ENCODE results near the gene DCAF10.

DNA sequence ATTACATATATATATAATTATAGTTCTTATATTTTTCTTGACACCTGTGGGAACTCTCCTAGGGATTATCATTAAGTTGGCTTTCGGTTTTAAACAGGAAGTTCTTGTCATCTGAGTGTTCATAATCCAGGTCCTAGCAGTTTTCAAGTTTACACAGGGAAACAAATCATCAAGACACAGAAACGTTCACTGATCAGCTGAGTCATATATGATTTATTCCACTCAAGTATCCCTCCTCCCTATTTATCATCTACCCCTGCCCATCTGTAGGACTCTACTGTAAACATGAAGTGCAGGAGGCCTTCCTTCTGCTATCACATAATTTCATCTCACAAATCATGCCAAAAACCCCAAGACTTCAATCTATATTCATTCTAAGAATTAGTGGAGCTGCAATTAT, 97.1 kb downstream of the DCAF10 start:
- TF ChIP-seq, protein P1, sequence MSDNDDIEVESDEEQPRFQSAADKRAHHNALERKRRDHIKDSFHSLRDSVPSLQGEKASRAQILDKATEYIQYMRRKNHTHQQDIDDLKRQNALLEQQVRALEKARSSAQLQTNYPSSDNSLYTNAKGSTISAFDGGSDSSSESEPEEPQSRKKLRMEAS (IDR thresholded peaks at IDR 0.05) = no peak
- TF ChIP-seq, protein P2, sequence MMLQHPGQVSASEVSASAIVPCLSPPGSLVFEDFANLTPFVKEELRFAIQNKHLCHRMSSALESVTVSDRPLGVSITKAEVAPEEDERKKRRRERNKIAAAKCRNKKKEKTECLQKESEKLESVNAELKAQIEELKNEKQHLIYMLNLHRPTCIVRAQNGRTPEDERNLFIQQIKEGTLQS (IDR thresholded peaks at IDR 0.05; ENCODE audit: insufficient read depth, low read depth, low read length) = no peak
- TF ChIP-seq, protein P3, sequence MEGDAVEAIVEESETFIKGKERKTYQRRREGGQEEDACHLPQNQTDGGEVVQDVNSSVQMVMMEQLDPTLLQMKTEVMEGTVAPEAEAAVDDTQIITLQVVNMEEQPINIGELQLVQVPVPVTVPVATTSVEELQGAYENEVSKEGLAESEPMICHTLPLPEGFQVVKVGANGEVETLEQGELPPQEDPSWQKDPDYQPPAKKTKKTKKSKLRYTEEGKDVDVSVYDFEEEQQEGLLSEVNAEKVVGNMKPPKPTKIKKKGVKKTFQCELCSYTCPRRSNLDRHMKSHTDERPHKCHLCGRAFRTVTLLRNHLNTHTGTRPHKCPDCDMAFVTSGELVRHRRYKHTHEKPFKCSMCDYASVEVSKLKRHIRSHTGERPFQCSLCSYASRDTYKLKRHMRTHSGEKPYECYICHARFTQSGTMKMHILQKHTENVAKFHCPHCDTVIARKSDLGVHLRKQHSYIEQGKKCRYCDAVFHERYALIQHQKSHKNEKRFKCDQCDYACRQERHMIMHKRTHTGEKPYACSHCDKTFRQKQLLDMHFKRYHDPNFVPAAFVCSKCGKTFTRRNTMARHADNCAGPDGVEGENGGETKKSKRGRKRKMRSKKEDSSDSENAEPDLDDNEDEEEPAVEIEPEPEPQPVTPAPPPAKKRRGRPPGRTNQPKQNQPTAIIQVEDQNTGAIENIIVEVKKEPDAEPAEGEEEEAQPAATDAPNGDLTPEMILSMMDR (IDR thresholded peaks at IDR 0.05; ENCODE audit: control extremely low read depth in 1 of 3, insufficient read depth in 1 of 3, low read depth in 1 of 3, low read length in 3 of 3) = no peak
- TF ChIP-seq RNF2 (IDR thresholded peaks at IDR 0.05; ENCODE audit: borderline replicate concordance, low read depth, low read length, missing control alignments, poor library complexity, severe bottlenecking) = no peak
- TF ChIP-seq SIN3A (conservative IDR thresholded peaks at IDR 0.05 in 1 of 2, IDR thresholded peaks at IDR 0.05 in 1 of 2; ENCODE audit: low read depth in 1 of 2, low read length in 2 of 2) = no peak
- no peak for TF ChIP-seq EZH2 (IDR thresholded peaks at IDR 0.05; ENCODE audit: low read depth, low read length, severe bottlenecking)
- TF ChIP-seq SP4 (IDR thresholded peaks at IDR 0.05; ENCODE audit: low read length) = no peak
- no peak for TF ChIP-seq SP2 (IDR thresholded peaks at IDR 0.05; ENCODE audit: low read length)
- TF ChIP-seq PHF8 (conservative IDR thresholded peaks at IDR 0.05; ENCODE audit: low read depth, low read length) = no peak
- TF ChIP-seq RXRA (IDR thresholded peaks at IDR 0.05; ENCODE audit: insufficient read depth, low read depth, low read length) = no peak
- no peak for TF ChIP-seq MAFK (IDR thresholded peaks at IDR 0.05; ENCODE audit: low read depth, low read length)
- no peak for TF ChIP-seq FOSL1 (IDR thresholded peaks at IDR 0.05; ENCODE audit: insufficient read depth, low read depth, low read length)

Data from H1 (cell line).